Panc1 (cell line): ENCODE data around the gene CLEC4M. TPM values are rescaled to one million over a fixed set of nuclear protein-coding genes. Genes with fewer than 3 reads are reported as not detected.

Experiments used
- ATAC-seq: fragments of 200-7000 bp; cut with Tn5 transposase; 2 replicates; pipeline ENCODE4 v1.9.1; 2020; ENCODE audit warnings: mild to moderate bottlenecking, moderate library complexity
- Bru-seq: library from RNA; stranded (reverse); fragments of 400-500 nt; gene quantifications from one replicate; lab custom pipeline; 2021; lab: Mats Ljungman, UMichigan
- BruChase-seq, 2 experiments: library from RNA; stranded (reverse); fragments of 400-500 nt; gene quantifications; one replicate each; lab custom pipeline; 2021; lab: Mats Ljungman, UMichigan
- BruUV-seq: library from RNA; stranded (reverse); fragments of 400-500 nt; replicated peaks from 2 replicates; lab custom pipeline; 2021; lab: Mats Ljungman, UMichigan
- CTCF ChIA-PET: fragments of 300-600 bp; sonication (Branson Sonifier 250); formaldehyde crosslinking; loops from one replicate; lab custom pipeline; 2022; ENCODE audit warnings: antibody characterized with exemption; lab: Charles Lee
- POLR2A ChIA-PET: fragments of 300-600 bp; sonication (Branson Sonifier 250); formaldehyde crosslinking; loops from one replicate; lab custom pipeline; 2022; ENCODE audit warnings: antibody characterized with exemption; lab: Charles Lee
- DNase-seq: peaks from one replicate; pipeline ENCODE4 v3.0.0-alpha.2; 2010; ENCODE audit warnings: low read depth, low spot score
- H3K27ac ChIP-seq: 2 replicates; pipeline ENCODE4 v1.5.1; 2011; ENCODE audit warnings: mild to moderate bottlenecking, low read length, inconsistent platforms
- H3K27me3 ChIP-seq: fragments of 200-500 bp; sonication (Bioruptor generic); 2 replicates; pipeline ENCODE4 v1.6.0; 2014; ENCODE audit warnings: low read length, inconsistent platforms; ENCODE audit not compliant: control insufficient read depth, insufficient read depth
- H3K36me3 ChIP-seq: fragments of 200-500 bp; sonication (Bioruptor generic); 2 replicates; pipeline ENCODE4 v1.5.1; 2014; ENCODE audit warnings: inconsistent platforms, mild to moderate bottlenecking, low read length, moderate library complexity; ENCODE audit not compliant: control insufficient read depth, insufficient read depth
- H3K4me1 ChIP-seq: 2 replicates; pipeline ENCODE4 v1.5.1; 2011; ENCODE audit warnings: inconsistent platforms, mild to moderate bottlenecking, low read length, moderate library complexity; ENCODE audit not compliant: control insufficient read depth, insufficient read depth
- H3K4me3 ChIP-seq, 2 experiments: 2 replicates each; pipeline ENCODE4 v1.5.1; 2011 to 2012; ENCODE audit warnings: low read depth in 2 of 2, low read length in 2 of 2, mild to moderate bottlenecking in 2 of 2, inconsistent platforms in 1 of 2, moderate library complexity in 1 of 2
- H3K9me3 ChIP-seq: fragments of 200-500 bp; sonication (Bioruptor generic); 2 replicates; pipeline ENCODE4 v1.5.1; 2014; ENCODE audit warnings: low read depth, mild to moderate bottlenecking, inconsistent platforms, low read length, moderate library complexity; ENCODE audit not compliant: control insufficient read depth, insufficient read depth
- POLR2AphosphoS5 ChIP-seq: IDR thresholded peaks from 2 replicates; pipeline ENCODE4 v1.6.1; 2012; ENCODE audit warnings: mild to moderate bottlenecking, low read depth, low read length, moderate library complexity
- SIN3A ChIP-seq: IDR thresholded peaks from 2 replicates; pipeline ENCODE4 v1.6.1; 2012; ENCODE audit warnings: low read depth, mild to moderate bottlenecking, low read length, moderate library complexity, borderline replicate concordance; ENCODE audit not compliant: insufficient read depth
- TCF7L2 ChIP-seq: IDR thresholded peaks from 2 replicates; pipeline ENCODE4 v1.6.1; 2011; ENCODE audit warnings: mild to moderate bottlenecking, low read depth, low read length, inconsistent platforms
- in situ Hi-C: cut with HindIII; loops from 2 replicates; pipeline ENCODE4 v1.10.0; 2016; ENCODE audit warnings: low sequenced_read_pairs, low pct_unique_long_range_greater_than_20kb
- intact Hi-C: fragments of 100-400 bp; cut with micrococcal nuclease; formaldehyde crosslinking; loops from one replicate; pipeline ENCODE4 v1.10.0; 2022; ENCODE audit not compliant: unreplicated experiment
- long read RNA-seq: library from polyadenylated mRNA; unstranded; transcript quantifications from one replicate; pipeline ENCODE4 v2.0.0, GENCODE V29; 2021; ENCODE audit not compliant: unreplicated experiment
- polyA plus RNA-seq: library from polyadenylated mRNA; unstranded; fragments of >200 nt; gene quantifications from one replicate; pipeline ENCODE4 v1.2.1, GENCODE V29; 2012; ENCODE audit warnings: missing spikeins; ENCODE audit not compliant: insufficient read length
- total RNA-seq: library from RNA; stranded (reverse); gene quantifications from one replicate; pipeline ENCODE4 v1.2.1, GENCODE V29; 2021; ENCODE audit not compliant: unreplicated experiment
- TF ChIP-seq, protein P1 (sequence below), 2 experiments: IDR thresholded peaks; 2 replicates each; pipeline ENCODE4 v1.6.1; 2011 to 2012; ENCODE audit warnings: low read depth in 2 of 2, control low read depth in 1 of 2, low read length in 1 of 2, mild to moderate bottlenecking in 1 of 2, moderate library complexity in 1 of 2; ENCODE audit not compliant: insufficient read depth in 1 of 2
- TF ChIP-seq, protein P2 (sequence below): fragments of 450-650 bp; IDR thresholded peaks from 2 replicates; pipeline ENCODE4 v1.5.1; 2017; ENCODE audit warnings: mild to moderate bottlenecking

The CLEC4M gene, protein sequence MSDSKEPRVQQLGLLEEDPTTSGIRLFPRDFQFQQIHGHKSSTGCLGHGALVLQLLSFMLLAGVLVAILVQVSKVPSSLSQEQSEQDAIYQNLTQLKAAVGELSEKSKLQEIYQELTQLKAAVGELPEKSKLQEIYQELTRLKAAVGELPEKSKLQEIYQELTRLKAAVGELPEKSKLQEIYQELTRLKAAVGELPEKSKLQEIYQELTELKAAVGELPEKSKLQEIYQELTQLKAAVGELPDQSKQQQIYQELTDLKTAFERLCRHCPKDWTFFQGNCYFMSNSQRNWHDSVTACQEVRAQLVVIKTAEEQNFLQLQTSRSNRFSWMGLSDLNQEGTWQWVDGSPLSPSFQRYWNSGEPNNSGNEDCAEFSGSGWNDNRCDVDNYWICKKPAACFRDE
- not detected for total RNA-seq
- 0.19 TPM for polyA plus RNA-seq
- Bru-seq, nascent RNA = not detected
- not detected for BruChase-seq, experiment 1, labeled RNA remaining after a 2-hour chase
- percentile 1 among the genes with signal in this experiment for BruChase-seq, experiment 2, labeled RNA remaining after a 6-hour chase
- long read RNA-seq = 0 reads

DNA sequence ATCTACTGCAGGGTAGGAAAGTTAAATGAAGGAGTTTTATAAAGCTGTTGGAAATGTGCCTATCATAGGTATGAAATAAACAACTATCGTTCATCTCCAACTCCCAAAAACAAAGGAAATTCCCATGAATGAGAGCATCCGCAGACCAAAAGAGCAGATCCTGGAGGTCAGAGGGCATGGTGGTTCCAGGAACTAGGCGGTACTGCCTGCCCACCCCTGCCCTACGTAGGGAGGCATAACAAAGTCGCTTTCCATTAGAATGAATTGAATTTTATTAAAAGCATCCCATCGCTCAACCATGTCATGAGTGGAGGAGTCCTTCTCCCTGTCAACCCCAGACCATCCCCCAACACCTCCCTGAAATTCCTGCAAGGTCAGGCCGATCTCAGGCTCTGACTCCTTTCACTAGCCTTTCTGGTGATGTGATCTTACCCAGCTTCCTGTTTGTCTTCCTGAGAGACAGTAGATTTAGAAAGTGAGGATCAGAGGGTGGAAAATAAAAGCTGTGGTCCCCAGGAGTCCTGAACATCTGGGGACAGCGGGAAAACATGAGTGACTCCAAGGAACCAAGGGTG is at the start of gene CLEC4M:
CLEC4M (plus strand) TSS at position 525 of the 575 bp plus-strand sequence; CDS start at position 549, 24 bp downstream.
- no peaks in the 10 kb centered on the region for H3K4me1 ChIP-seq
- TF ChIP-seq SIN3A = no peak
- TF ChIP-seq, protein P1, sequence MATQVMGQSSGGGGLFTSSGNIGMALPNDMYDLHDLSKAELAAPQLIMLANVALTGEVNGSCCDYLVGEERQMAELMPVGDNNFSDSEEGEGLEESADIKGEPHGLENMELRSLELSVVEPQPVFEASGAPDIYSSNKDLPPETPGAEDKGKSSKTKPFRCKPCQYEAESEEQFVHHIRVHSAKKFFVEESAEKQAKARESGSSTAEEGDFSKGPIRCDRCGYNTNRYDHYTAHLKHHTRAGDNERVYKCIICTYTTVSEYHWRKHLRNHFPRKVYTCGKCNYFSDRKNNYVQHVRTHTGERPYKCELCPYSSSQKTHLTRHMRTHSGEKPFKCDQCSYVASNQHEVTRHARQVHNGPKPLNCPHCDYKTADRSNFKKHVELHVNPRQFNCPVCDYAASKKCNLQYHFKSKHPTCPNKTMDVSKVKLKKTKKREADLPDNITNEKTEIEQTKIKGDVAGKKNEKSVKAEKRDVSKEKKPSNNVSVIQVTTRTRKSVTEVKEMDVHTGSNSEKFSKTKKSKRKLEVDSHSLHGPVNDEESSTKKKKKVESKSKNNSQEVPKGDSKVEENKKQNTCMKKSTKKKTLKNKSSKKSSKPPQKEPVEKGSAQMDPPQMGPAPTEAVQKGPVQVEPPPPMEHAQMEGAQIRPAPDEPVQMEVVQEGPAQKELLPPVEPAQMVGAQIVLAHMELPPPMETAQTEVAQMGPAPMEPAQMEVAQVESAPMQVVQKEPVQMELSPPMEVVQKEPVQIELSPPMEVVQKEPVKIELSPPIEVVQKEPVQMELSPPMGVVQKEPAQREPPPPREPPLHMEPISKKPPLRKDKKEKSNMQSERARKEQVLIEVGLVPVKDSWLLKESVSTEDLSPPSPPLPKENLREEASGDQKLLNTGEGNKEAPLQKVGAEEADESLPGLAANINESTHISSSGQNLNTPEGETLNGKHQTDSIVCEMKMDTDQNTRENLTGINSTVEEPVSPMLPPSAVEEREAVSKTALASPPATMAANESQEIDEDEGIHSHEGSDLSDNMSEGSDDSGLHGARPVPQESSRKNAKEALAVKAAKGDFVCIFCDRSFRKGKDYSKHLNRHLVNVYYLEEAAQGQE (IDR thresholded peaks at IDR 0.05; ENCODE audit: insufficient read depth in 1 of 2, low read depth in 2 of 2, low read length in 1 of 2) = no peak
- TF ChIP-seq POLR2AphosphoS5 = no peak
- TF ChIP-seq TCF7L2 = no peak
- TF ChIP-seq, protein P2, sequence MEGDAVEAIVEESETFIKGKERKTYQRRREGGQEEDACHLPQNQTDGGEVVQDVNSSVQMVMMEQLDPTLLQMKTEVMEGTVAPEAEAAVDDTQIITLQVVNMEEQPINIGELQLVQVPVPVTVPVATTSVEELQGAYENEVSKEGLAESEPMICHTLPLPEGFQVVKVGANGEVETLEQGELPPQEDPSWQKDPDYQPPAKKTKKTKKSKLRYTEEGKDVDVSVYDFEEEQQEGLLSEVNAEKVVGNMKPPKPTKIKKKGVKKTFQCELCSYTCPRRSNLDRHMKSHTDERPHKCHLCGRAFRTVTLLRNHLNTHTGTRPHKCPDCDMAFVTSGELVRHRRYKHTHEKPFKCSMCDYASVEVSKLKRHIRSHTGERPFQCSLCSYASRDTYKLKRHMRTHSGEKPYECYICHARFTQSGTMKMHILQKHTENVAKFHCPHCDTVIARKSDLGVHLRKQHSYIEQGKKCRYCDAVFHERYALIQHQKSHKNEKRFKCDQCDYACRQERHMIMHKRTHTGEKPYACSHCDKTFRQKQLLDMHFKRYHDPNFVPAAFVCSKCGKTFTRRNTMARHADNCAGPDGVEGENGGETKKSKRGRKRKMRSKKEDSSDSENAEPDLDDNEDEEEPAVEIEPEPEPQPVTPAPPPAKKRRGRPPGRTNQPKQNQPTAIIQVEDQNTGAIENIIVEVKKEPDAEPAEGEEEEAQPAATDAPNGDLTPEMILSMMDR = no peak
- DNase-seq = no peak
- no peak for ATAC-seq
- CTCF ChIA-PET = no interaction called here
- no TSS peak for BruUV-seq
- H3K27me3 ChIP-seq = no peaks in the 10 kb centered on the region
- no peaks in the 10 kb centered on the region for H3K9me3 ChIP-seq
- H3K4me3 ChIP-seq = no peak within 1 kb of the TSS
- no peaks in the 10 kb centered on the region for H3K36me3 ChIP-seq
- in situ Hi-C loops (no loop called here), intact Hi-C loops (no loop called here)
- H3K27ac ChIP-seq = no peak within 1 kb of the TSS
- POLR2A ChIA-PET = no interaction called here

DNA sequence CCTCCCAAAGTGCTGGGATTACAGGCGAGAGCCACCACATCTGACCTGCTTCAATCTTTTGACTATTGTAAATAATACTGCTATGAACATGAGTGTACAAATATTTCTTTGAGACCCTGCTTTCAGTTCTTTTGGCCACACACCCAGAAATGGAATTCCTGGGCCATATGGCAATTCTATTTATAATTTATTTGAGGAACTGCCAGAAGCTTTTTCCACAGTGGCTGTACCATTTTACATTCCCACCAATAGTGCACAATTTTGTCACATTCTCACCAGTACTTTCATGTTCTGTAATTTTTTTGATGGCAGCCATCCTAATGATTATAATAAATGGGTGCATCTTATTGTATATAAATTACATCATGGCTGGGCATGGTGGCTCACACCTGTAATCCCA is 47.4 kb upstream of the CLEC4M start:
- BruUV-seq = no TSS peak
- ChIA-PET CTCF (no interaction called here), POLR2A (no interaction called here)
- no peak for ATAC-seq
- in situ Hi-C loops = no loop called here
- H3K9me3 ChIP-seq = no peaks in the 10 kb centered on the region
- no peaks in the 10 kb centered on the region for H3K27me3 ChIP-seq
- intact Hi-C loops = no loop called here
- TF ChIP-seq, protein P1 (IDR thresholded peaks at IDR 0.05; ENCODE audit: insufficient read depth in 1 of 2, low read depth in 2 of 2, low read length in 1 of 2) = no peak
- TF ChIP-seq POLR2AphosphoS5 (no peak), SIN3A (no peak), TCF7L2 (no peak)
- TF ChIP-seq, protein P2 = no peak
- no peak overlapping the region for H3K4me3 ChIP-seq
- H3K27ac ChIP-seq = no peak overlapping the region
- H3K36me3 ChIP-seq = no peaks in the 10 kb centered on the region
- H3K4me1 ChIP-seq = no peaks in the 10 kb centered on the region
- DNase-seq = no peak
